Stimulated activated CD8-positive, alpha-beta memory T cell treated with anti-CD3 and anti-CD28 coated beads, Interleukin-4, amount 100 ng/mL, for 24 hours (primary cell): ENCODE results near the gene ITPR1.
"Not testable (repeated sequence)": the region's sequence is repeated elsewhere in the genome, so short reads cannot be mapped to it uniquely, and the experiment has no call there.

Experiments
- DNase-seq: peaks from one replicate; pipeline ENCODE4 v3.0.0-alpha.2; 2020; ENCODE audit warnings: low read depth

ITPR1 gene

GRCh38 chr3:4571690-4572334 lies 78.7 kb downstream of the ITPR1 start:
- no peak for DNase-seq

DNA sequence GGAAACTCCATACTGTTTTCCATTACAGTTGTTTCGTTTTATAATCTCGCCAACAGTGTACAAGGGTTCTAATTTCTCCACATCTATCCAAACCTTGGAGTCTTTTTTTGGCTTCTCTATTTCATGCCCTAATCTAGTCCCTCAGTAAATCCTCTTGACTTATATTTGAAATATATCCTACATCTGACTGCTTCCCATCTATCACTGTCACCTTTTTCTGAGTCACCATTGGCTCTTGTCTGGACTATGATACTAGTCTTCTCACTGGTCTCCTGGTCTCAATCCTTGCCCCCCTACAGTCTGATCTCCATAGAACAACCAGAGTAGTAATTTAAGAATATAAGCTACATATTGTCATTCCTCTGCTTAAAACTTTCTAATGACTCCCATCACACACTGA lies 80.0 kb downstream of the ITPR1 start:
- no peak for DNase-seq

DNA sequence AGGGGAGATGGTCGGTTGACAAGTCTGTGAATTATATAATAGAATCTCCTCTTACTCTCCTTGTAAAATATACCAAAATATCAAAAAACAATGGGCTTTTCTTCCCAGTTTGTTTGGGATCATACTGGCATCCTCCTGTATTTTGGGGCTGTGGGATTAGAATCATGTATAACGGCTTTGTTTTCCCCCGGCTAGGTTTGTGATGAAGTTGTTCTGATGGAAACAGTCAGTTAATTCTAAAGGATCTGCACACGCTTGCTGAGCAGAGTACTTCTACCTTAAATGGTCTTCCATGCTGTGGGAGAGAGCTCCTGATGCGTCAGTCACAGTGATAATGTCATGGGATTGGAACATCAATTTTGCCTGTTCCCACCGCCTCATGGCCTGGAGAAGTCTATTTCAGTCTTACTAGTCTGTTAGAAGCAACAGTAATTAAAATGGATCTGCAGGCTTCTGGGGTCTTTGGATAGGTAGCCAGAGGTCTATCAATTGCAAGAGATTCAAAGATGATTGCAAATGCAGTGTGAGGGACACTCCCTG lies 81.3 kb downstream of the ITPR1 start:
- no peak for DNase-seq

DNA sequence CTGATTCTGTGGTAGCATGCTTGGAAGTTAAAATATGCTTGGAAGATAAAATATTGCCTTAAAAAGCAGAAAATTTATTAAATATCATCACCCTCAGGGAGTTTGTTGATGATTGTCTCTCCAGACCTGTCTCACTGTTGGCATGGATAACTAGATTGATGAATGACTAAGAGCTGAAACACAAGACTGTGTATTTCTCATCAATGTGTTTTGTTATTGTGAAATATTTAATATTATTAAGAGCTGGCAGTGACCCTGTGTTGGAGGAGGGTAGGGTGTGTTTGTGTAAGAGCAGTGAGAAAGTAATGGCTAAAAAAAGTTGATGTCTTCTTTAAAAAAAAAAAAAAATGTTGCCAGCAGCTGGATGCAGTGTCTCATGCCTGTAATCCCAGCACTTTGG lies 82.2 kb downstream of the ITPR1 start:
- DNase-seq = no peak

- DNase-seq = no peak
Measured at GRCh38 chr3:4577721-4578120, 84.6 kb downstream of the ITPR1 start.

GRCh38 chr3:4580346-4581123 lies 87.4 kb downstream of the ITPR1 start:
- no peak for DNase-seq

- no peak for DNase-seq
Measured at GRCh38 chr3:4581124-4581424, 87.9 kb downstream of the ITPR1 start.

DNA sequence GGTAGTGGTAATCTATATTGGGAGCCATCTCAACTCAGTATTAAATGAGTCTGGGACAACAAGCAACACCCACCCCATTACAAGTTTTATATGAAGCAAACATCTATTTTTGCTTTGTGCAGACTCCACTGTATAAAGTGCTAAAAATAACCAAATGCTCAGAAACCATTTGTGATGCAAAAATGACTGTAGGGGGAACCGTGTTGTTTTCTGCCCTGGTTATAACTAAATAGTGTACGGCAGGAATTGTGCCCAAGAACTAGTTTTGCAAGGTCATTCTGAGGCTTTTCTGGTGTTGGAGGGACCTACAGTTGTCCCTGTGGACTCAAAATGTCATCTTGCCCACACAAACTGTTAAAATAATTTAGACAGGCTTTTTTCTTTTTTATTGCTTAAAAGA lies 88.3 kb downstream of the ITPR1 start:
- DNase-seq = no peak

DNA sequence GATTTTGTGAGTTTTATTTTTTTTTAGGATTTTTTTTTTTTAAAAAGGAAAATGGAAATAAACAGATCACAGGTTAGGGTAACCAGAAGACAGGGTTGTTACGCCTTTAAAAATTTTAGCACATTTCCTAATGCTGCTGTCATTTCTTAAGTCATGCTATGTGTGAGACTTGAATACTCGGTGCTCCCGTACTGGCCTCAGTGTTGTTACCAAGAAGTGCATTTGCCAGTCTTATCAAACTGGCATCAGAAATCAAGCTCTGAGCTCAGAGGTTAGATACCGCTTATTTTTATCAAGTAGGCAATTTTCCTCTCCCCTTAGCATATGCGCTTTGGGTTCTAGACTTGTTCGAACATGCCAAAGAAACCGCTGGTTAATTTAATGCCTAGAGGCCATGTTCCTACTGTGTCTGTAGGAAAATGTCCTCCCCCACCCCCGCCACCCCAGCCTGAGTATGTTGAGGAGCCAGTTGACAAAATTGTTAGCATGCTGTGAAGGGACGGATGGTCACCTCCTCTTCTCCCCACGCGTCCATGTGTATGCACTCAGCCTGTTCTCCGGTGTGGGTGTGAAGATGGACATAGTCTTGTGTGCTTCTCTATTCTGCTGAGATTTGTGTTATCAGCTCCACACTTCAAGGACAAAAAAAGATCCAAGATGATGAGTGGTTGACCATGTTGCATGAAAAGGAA lies 88.9 kb downstream of the ITPR1 start:
- no peak for DNase-seq

GRCh38 chr3:4582624-4583023 lies 89.5 kb downstream of the ITPR1 start:
- no peak for DNase-seq

GRCh38 chr3:4583416-4583815 lies 90.3 kb downstream of the ITPR1 start:
- no peak for DNase-seq

- DNase-seq = no peak
Measured at GRCh38 chr3:4584456-4585249, 91.5 kb downstream of the ITPR1 start.

GRCh38 chr3:4586381-4586780 lies 93.2 kb downstream of the ITPR1 start:
- no peak for DNase-seq

GRCh38 chr3:4587061-4587837 lies 94.1 kb downstream of the ITPR1 start:
- no peak for DNase-seq

- no peak for DNase-seq
Measured at GRCh38 chr3:4587838-4588105, 94.6 kb downstream of the ITPR1 start.

DNA sequence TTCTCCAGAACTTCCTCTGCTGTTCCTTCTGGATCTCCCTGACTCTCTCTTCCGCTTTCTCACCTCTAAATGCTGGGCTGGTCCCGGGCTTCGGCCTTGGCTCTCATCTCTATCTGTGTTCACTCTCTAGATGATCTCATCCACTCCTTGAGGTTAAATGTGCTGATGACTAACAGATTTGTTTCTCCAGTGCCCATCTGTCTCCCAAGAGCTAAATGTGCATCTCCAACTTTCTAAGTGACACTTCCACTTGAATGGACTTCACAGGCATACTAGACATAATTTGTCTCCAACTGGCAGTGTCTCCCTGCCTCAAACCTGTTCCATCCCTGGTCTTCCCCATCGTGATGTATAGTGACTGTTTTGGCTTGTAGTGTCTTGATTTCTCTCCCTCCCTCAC lies 95.3 kb downstream of the ITPR1 start:
- DNase-seq = no peak

- DNase-seq = no peak
Measured at GRCh38 chr3:4589475-4590097, 96.4 kb downstream of the ITPR1 start.

GRCh38 chr3:4590849-4591248 lies 97.7 kb downstream of the ITPR1 start:
- DNase-seq = not testable (repeated sequence)

DNA sequence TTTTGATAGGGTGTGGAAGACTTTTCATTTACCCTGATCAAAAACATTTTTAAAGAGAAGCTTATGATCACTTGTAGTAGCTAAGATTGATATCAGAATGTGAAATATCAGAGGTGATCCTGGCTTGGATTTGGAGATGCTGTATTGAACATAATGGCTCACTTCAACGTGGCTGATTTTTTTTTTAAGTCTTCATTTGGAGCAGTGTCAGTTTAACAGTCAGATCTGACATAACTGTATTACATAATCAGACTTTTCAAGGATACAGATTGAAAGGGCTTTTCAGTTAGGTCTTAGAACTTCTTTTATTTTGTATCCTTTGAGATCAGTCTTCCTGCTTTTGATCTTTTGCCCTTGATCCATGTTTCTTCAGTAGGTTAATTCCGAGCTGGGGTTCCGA lies 98.5 kb downstream of the ITPR1 start:
- DNase-seq = no peak

GRCh38 chr3:4593014-4593413 lies 99.9 kb downstream of the ITPR1 start:
- no peak for DNase-seq

- no peak for DNase-seq
Measured at GRCh38 chr3:4595710-4596113, 102.6 kb downstream of the ITPR1 start.
